KOPT-K1 (cell line): ENCODE results near the gene CCR6.

Experiments used
- H3K27ac ChIP-seq: fragments of 200-600 bp; sonication (generic); 2 replicates; pipeline ENCODE4 v1.5.1; 2016; ENCODE audit warnings: antibody characterized with exemption, mild to moderate bottlenecking, low read depth, low read length; ENCODE audit not compliant: poor library complexity, severe bottlenecking
- H3K36me3 ChIP-seq: fragments of 200-600 bp; sonication (generic); 2 replicates; pipeline ENCODE4 v1.5.1; 2017; ENCODE audit warnings: antibody characterized with exemption, mild to moderate bottlenecking, low read length, moderate library complexity; ENCODE audit not compliant: insufficient read depth
- H3K9me3 ChIP-seq: fragments of 200-600 bp; sonication (generic); 2 replicates; pipeline ENCODE4 v1.5.1; 2017; ENCODE audit warnings: antibody characterized with exemption, low read length, mild to moderate bottlenecking; ENCODE audit not compliant: insufficient read depth, poor library complexity, severe bottlenecking

CCR6 gene

GRCh38 chr6:167140589-167141474 lies 17.9 kb downstream of the CCR6 start:
- H3K36me3 ChIP-seq, result no peaks in the 10 kb centered on the region
- H3K27ac ChIP-seq, result no peak overlapping the region
- no peaks in the 10 kb centered on the region for H3K9me3 ChIP-seq

GRCh38 chr6:167141667-167142432 lies 19.0 kb downstream of the CCR6 start:
- no peaks in the 10 kb centered on the region for H3K9me3 ChIP-seq
- no peak overlapping the region for H3K27ac ChIP-seq
- no peaks in the 10 kb centered on the region for H3K36me3 ChIP-seq

DNA sequence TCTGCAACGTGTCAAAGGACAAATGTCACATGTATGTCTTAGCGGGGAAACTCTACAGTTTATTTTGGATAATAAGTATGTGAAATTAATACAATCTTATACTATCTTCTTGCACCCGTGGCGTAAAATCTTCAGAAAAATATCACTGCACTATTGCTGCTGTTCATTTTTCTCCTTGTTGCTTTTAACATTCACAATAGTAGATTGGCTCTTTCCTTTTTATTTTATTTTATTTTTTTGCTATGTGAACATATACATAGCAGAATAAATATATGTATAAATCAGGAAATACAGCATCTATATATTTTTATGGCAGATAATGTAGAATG lies 19.5 kb downstream of the CCR6 start:
- Histone ChIP-seq H3K36me3 (no peaks in the 10 kb centered on the region), H3K9me3 (no peaks in the 10 kb centered on the region), H3K27ac (no peak overlapping the region)

- H3K36me3 ChIP-seq, result no peaks in the 10 kb centered on the region
- no peaks in the 10 kb centered on the region for H3K9me3 ChIP-seq
- H3K27ac ChIP-seq, result no peak overlapping the region
These were observed 20.1 kb downstream of the CCR6 start for GRCh38 chr6:167143041-167143440.

GRCh38 chr6:167145461-167145860 lies 22.6 kb downstream of the CCR6 start:
- H3K27ac ChIP-seq, result no peak overlapping the region
- H3K36me3 ChIP-seq, result no peaks in the 10 kb centered on the region
- H3K9me3 ChIP-seq, result no peaks in the 10 kb centered on the region

DNA sequence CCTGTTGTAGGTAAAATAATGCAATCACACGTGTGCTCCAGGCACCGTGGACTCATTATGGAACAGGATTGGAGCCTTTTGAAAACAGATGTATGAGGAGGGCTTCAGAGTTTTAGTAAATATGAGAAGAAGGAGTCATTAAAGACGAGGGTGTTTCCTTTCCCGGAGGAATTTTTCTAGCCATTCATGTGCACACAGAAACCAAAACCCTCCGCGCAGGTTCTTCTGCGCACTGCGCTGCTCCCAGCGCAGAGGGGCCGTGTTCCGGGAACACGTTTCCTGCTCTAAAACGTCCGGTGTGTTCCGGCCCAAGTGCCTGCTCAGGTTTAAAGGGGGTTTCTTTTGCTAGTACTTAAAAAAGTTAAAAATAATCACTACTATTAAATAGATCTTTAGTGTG lies 23.2 kb downstream of the CCR6 start:
- Histone ChIP-seq H3K36me3 (no peaks in the 10 kb centered on the region), H3K27ac (no peak overlapping the region), H3K9me3 (no peaks in the 10 kb centered on the region)

- no peak overlapping the region for H3K27ac ChIP-seq
These were observed 24.1 kb downstream of the CCR6 start for GRCh38 chr6:167146977-167147376.

GRCh38 chr6:167148021-167148420 lies 25.1 kb downstream of the CCR6 start:
- Histone ChIP-seq H3K9me3 (no peaks in the 10 kb centered on the region), H3K27ac (no peak overlapping the region), H3K36me3 (no peaks in the 10 kb centered on the region)

More at GRCh38 chr6:167146977-167147376, 24.1 kb downstream of the CCR6 start:
- Histone ChIP-seq H3K36me3 (no peaks in the 10 kb centered on the region), H3K9me3 (no peaks in the 10 kb centered on the region)

DNA sequence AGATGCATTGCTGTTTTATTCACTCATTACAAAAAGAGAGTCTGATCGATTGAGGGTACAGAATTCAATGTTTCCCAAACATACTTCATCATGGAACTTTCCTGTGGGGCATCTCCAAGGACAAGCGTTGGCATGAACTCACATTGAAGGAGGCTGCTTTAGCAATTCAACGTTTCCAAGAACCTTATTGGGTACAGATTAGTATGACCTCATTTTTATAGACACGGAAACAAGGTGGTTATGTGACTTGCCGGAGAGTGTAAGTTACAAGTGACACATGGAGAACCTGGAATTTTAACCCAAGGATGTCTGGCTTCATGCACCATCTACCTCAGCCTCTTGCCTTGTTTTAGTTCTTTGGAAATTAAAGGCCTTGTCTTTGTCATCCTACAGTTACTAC lies 26.1 kb downstream of the CCR6 start:
- Histone ChIP-seq H3K27ac (no peak overlapping the region), H3K36me3 (no peaks in the 10 kb centered on the region), H3K9me3 (no peaks in the 10 kb centered on the region)

DNA sequence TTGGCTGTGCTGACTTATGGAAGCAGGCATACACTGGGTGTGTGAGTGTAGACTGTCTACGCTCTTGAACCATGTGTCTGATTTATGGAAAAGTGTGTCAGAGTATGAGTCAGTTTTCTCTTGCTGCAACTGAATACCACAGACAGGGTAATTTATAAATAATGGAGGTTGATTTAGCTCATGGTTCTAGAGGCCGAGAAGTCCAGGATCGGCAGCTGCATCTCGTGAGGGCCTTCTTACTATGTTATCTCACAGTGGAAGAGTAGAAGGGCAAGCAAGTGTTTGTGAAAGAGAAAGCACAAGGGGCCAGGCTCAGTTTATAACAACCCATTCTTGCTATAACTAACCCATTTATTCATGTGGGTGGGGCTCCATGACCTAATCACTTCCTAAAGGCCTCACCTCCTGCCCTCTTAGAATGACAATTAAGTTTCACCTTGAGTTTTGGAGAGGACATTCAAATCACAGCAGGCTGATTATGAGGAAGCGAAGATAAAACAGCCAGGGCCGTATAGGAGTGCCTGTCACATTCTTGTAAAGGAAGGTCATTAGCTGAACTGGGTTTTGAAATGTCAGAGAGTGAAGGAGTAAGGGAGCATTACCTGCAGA lies 28.1 kb downstream of the CCR6 start:
- no peaks in the 10 kb centered on the region for H3K36me3 ChIP-seq
- no peak overlapping the region for H3K27ac ChIP-seq
- H3K9me3 ChIP-seq, result no peaks in the 10 kb centered on the region

DNA sequence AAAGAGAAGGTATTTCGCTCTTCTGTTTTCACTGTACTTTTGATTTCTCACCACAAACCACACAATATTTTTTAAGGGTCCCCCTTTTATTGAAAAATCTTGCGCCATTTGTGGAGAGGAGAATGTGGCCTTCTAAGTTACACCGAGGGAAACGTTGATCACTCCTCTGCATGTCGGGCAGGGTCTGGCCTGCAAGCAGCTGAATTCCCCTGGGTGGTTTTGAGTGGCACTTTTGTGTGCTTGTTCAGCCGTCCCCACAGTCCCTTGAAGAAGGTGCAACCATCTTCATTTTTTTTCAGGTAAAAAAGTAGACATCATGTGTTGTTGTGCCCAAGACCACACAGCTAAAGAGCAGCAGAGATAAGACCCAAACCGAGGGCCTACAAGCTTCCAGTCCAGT lies 28.8 kb downstream of the CCR6 start:
- no peaks in the 10 kb centered on the region for H3K36me3 ChIP-seq
- H3K27ac ChIP-seq, result no peak overlapping the region
- H3K9me3 ChIP-seq, result no peaks in the 10 kb centered on the region

GRCh38 chr6:167152862-167153261 lies 30.0 kb downstream of the CCR6 start:
- H3K9me3 ChIP-seq, result no peaks in the 10 kb centered on the region
- no peaks in the 10 kb centered on the region for H3K36me3 ChIP-seq
- no peak overlapping the region for H3K27ac ChIP-seq

- Histone ChIP-seq H3K9me3 (no peaks in the 10 kb centered on the region), H3K36me3 (no peaks in the 10 kb centered on the region), H3K27ac (no peak overlapping the region)
These were observed 30.6 kb downstream of the CCR6 start for GRCh38 chr6:167153521-167153959.

DNA sequence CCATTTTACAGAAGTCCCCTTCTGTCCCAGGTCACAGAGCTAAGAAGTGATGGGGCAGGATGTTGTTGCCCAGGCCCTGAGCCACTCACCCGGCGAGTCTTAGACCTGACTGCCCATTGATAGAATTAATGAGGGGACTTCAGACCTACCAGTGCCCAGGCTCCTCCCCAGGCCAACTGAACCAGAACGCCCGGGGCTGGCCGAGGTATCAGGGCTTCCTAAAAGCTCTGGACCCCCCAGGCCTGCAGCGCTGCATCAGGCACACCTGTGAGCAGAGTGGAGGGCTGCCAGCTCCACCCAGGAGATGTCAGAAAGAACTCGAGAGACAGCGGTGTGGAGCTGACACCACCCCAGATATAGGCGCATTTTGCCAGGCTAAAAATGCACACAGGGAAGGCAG lies 31.4 kb downstream of the CCR6 start:
- Histone ChIP-seq H3K27ac (no peak overlapping the region), H3K36me3 (no peaks in the 10 kb centered on the region), H3K9me3 (no peaks in the 10 kb centered on the region)

GRCh38 chr6:167154895-167155294 lies 32.0 kb downstream of the CCR6 start:
- Histone ChIP-seq H3K9me3 (no peaks in the 10 kb centered on the region), H3K36me3 (no peaks in the 10 kb centered on the region), H3K27ac (no peak overlapping the region)
